IPS DF 6.9 (cell line): ENCODE data around the gene GDF2.
A peak's percentile ranks its signal among the peaks of the same experiment; 100 is the strongest.

ENCODE experiments used
- DNase-seq: peaks from one replicate; pipeline ENCODE4 v3.0.0-alpha.2; 2013; ENCODE audit warnings: low read depth, low spot score
- H3K27ac ChIP-seq: one replicate; pipeline ENCODE4 v1.5.1; 2013; ENCODE audit warnings: low read length, control low read depth
- H3K27me3 ChIP-seq: 2 replicates; pipeline ENCODE4 v1.6.1; 2013; ENCODE audit warnings: mild to moderate bottlenecking, low read length; ENCODE audit not compliant: control insufficient read depth, insufficient read depth
- H3K36me3 ChIP-seq: 2 replicates; pipeline ENCODE4 v1.6.1; 2013; ENCODE audit warnings: low read length; ENCODE audit not compliant: control insufficient read depth, insufficient read depth
- H3K4me1 ChIP-seq: 2 replicates; pipeline ENCODE4 v1.6.1; 2013; ENCODE audit warnings: low read length; ENCODE audit not compliant: control insufficient read depth, insufficient read depth
- H3K4me3 ChIP-seq: 2 replicates; pipeline ENCODE4 v1.5.1; 2013; ENCODE audit warnings: mild to moderate bottlenecking, low read length
- H3K9me3 ChIP-seq: 2 replicates; pipeline ENCODE4 v1.6.1; 2013; ENCODE audit warnings: low read length, inconsistent platforms; ENCODE audit not compliant: control insufficient read depth, insufficient read depth
- WGBS: extraction: QIAGEN DNeasy Blood & Tissue Kit; methylation state at CpG from one replicate; pipeline ENCODE4 v1.1.7; 2013; ENCODE audit warnings: mixed read lengths, missing lambda C conversion rate; ENCODE audit not compliant: insufficient read length, insufficient coverage; 5-methylcytosine and 5-hydroxymethylcytosine counted together

Gene GDF2

GRCh38 chr10:47291682-47292081 lies 30.6 kb upstream of the GDF2 start:
- Histone ChIP-seq H3K9me3 (no peaks in the 10 kb centered on the region), H3K36me3 (no peaks in the 10 kb centered on the region), H3K27me3 (no peaks in the 10 kb centered on the region), H3K27ac (no peak overlapping the region), H3K4me1 (no peaks in the 10 kb centered on the region), H3K4me3 (no peak overlapping the region)
- WGBS = no CpG with 5 or more reads among the region's 3 CpGs
- DNase-seq = no peak

GRCh38 chr10:47294057-47294456 lies 28.2 kb upstream of the GDF2 start:
- Histone ChIP-seq H3K27ac (no peak overlapping the region), H3K9me3 (no peaks in the 10 kb centered on the region), H3K27me3 (no peaks in the 10 kb centered on the region), H3K4me3 (no peak overlapping the region), H3K4me1 (no peaks in the 10 kb centered on the region), H3K36me3 (no peaks in the 10 kb centered on the region)
- DNase-seq = no peak
- no CpG with 5 or more reads among the region's 9 CpGs for WGBS

- no peak for DNase-seq
- H3K4me3 ChIP-seq = no peak overlapping the region
- no CpG with 5 or more reads among the region's 5 CpGs for WGBS
- H3K27me3 ChIP-seq = 0 out of 2 replicates have a peak, but pooled peaks cover 1% of the 10 kb centered on the region
- H3K4me1 ChIP-seq = no peaks in the 10 kb centered on the region
- H3K36me3 ChIP-seq = no peaks in the 10 kb centered on the region
- no peak overlapping the region for H3K27ac ChIP-seq
- H3K9me3 ChIP-seq = no peaks in the 10 kb centered on the region
Measured at GRCh38 chr10:47294501-47294900, 27.8 kb upstream of the GDF2 start.

GRCh38 chr10:47295411-47295810 lies 26.8 kb upstream of the GDF2 start:
- Histone ChIP-seq H3K9me3 (no peaks in the 10 kb centered on the region), H3K4me3 (no peak overlapping the region), H3K27me3 (peaks cover 4% of the 10 kb centered on the region; the same call in 1 of the 2 replicates), H3K4me1 (no peaks in the 10 kb centered on the region), H3K27ac (no peak overlapping the region), H3K36me3 (no peaks in the 10 kb centered on the region)
- no CpG with 5 or more reads among the region's 5 CpGs for WGBS
- DNase-seq = no peak

GRCh38 chr10:47296156-47296894 lies 25.9 kb upstream of the GDF2 start:
- Histone ChIP-seq H3K27ac (no peak overlapping the region), H3K4me1 (no peaks in the 10 kb centered on the region), H3K4me3 (no peak overlapping the region), H3K9me3 (no peaks in the 10 kb centered on the region), H3K36me3 (no peaks in the 10 kb centered on the region), H3K27me3 (peaks cover 12% of the 10 kb centered on the region)
- no peak for DNase-seq
- WGBS = no CpG with 5 or more reads among the region's 12 CpGs

- no peaks in the 10 kb centered on the region for H3K4me1 ChIP-seq
- H3K36me3 ChIP-seq = no peaks in the 10 kb centered on the region
- no peaks in the 10 kb centered on the region for H3K9me3 ChIP-seq
- no peak overlapping the region for H3K27ac ChIP-seq
- WGBS = no CpG with 5 or more reads among the region's 1 CpG
- peaks cover 15% of the 10 kb centered on the region for H3K27me3 ChIP-seq
- H3K4me3 ChIP-seq = no peak overlapping the region
- DNase-seq = no peak
Measured at GRCh38 chr10:47296941-47297340, 25.3 kb upstream of the GDF2 start.

GRCh38 chr10:47297866-47298540 lies 24.3 kb upstream of the GDF2 start:
- WGBS = no CpG with 5 or more reads among the region's 12 CpGs
- DNase-seq = no peak
- Histone ChIP-seq H3K27me3 (peaks cover 19% of the 10 kb centered on the region), H3K4me1 (no peaks in the 10 kb centered on the region), H3K9me3 (no peaks in the 10 kb centered on the region), H3K27ac (no peak overlapping the region), H3K4me3 (no peak overlapping the region), H3K36me3 (no peaks in the 10 kb centered on the region)

- Histone ChIP-seq H3K9me3 (no peaks in the 10 kb centered on the region), H3K27ac (no peak overlapping the region), H3K36me3 (no peaks in the 10 kb centered on the region), H3K27me3 (peaks cover 19% of the 10 kb centered on the region), H3K4me3 (no peak overlapping the region), H3K4me1 (no peaks in the 10 kb centered on the region)
- WGBS = no CpG with 5 or more reads among the region's 1 CpG
- DNase-seq = no peak
Measured at GRCh38 chr10:47298715-47299114, 23.5 kb upstream of the GDF2 start.

- WGBS = no CpG with 5 or more reads among the region's 64 CpGs
- DNase-seq = no peak
- Histone ChIP-seq H3K27ac (no peak within 1 kb of the TSS), H3K27me3 (peaks cover 19% of the 10 kb centered on the region), H3K9me3 (no peaks in the 10 kb centered on the region), H3K4me3 (peak within 1 kb of the TSS; percentile 32; the same call in 1 of the 2 replicates), H3K4me1 (no peaks in the 10 kb centered on the region), H3K36me3 (no peaks in the 10 kb centered on the region)
Measured at GRCh38 chr10:47299611-47300428, 22.4 kb upstream of the GDF2 start, which contains the start of gene GDF10. Gene GDF10, plus strand, starts transcription at chr10:47300197. Its CDS starts 455 bp downstream, at chr10:47300652.

- DNase-seq = no peak
Measured at GRCh38 chr10:47300429-47300931, 21.8 kb upstream of the GDF2 start.

More at GRCh38 chr10:47300429-47300931, 21.8 kb upstream of the GDF2 start:
- H3K36me3 ChIP-seq = no peaks in the 10 kb centered on the region
- no peaks in the 10 kb centered on the region for H3K9me3 ChIP-seq
- H3K4me3 ChIP-seq = peak overlapping the region; percentile 32; the same call in 1 of the 2 replicates
- H3K27me3 ChIP-seq = peaks cover 19% of the 10 kb centered on the region
- no peak overlapping the region for H3K27ac ChIP-seq
- no peaks in the 10 kb centered on the region for H3K4me1 ChIP-seq
- no CpG with 5 or more reads among the region's 57 CpGs for WGBS
